NCI-H1694 (cell line): Measurements from ENCODE around the gene IGSF22.
A peak's percentile ranks its signal among the peaks of the same experiment; 100 is the strongest.

Source experiments
- DNase-seq: peaks from one replicate; lab custom pipeline; 2025; lab: John Stamatoyannopoulos, UW

IGSF22 gene

GRCh38 chr11:18713646-18714442 lies 12.1 kb downstream of the IGSF22 start:
- DNase-seq = no peak

GRCh38 chr11:18710545-18710944 lies 15.4 kb downstream of the IGSF22 start:
- DNase-seq = no peak

DNA sequence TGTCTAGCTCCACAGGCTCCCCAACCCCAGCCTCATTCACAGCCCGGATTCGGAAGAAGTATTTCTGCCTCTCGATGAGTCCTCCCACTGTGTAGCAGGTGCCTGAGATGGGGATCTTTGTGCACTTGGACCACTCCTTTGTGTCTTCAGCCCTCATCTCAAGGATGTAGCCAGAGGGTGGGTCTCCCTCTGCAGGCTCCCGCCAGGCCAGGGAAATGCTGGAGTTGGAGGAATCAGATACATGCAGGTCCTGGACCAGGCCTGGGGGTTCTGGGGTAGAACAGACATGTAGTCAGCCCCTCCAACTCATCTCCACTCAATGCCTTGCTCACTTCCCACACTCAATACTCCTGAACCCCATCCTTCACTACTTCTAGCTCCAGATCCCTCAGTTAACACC lies 16.6 kb downstream of the IGSF22 start:
- no peak for DNase-seq

DNA sequence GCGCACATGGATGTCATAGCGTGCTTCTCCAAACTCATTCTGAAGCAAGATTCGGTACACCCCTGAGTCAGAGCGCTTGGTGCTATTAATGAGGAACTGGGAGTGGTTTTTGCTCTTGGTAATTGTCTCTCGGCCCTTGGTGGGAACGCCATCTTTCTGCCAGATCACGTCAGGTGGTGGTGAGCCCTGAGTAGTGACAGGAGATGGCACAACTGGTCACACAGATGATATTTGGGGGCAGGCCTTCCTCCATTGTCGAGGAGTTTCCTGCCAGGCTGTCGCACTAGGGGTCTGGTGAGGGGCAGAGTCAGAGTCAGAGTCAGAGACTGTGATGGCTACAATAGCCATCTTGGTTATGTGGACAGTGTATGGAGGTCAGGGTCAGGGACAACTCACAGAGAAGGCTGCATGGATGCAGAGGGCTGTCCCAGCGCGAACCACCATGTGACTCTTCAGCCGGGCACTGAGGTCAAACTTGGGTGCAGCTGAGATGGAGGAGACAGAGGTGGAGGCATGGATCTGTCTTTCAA lies 18.1 kb downstream of the IGSF22 start:
- DNase-seq = no peak

DNA sequence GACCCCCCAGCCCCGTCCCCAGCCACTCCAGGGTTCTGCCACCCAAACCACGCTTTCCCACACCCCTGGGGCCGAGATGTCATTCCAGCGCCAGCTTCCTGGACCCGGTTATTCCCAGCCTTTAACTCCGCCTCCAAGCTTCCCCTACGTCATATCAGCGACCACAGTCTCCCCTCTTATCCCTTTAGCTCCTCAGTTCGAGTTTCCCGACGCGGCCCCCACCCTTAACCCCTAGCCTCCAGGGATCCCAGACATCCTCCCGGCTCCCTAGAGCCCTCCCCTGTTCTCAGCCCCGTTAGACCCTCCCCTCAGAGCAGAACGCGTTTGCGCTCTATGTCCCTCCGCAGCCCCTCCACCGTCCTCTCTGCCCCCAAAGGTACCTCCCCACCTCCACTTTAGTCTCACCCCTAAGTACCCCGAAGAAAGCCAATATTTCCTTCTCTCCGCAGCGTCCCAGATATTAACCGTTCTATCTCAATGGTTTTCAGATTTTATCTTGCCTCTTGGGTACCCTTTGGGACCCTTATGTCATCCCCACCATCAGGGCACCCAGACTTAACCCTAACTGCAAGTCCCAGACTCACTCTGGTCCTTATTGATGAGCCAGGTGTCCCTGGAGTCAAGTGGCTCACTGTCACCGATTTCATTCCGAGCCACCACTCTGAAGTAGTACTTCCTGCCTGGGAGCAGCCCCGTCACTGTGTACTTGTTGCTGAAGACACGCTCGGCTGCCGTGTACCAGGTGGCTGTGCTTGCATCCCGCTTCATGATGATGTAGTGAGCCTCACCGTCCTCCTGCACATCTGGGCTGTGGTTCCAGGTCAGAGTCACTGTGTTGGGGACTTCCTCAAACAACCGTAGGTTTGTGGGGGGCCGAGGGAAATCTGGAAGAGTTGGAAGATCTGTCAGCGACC lies 19.4 kb downstream of the IGSF22 start:
- DNase-seq = no peak

GRCh38 chr11:18705651-18706281 lies 20.2 kb downstream of the IGSF22 start:
- DNase-seq = no peak

- no peak for DNase-seq
Measured at GRCh38 chr11:18704698-18705097, 21.3 kb downstream of the IGSF22 start.

DNA sequence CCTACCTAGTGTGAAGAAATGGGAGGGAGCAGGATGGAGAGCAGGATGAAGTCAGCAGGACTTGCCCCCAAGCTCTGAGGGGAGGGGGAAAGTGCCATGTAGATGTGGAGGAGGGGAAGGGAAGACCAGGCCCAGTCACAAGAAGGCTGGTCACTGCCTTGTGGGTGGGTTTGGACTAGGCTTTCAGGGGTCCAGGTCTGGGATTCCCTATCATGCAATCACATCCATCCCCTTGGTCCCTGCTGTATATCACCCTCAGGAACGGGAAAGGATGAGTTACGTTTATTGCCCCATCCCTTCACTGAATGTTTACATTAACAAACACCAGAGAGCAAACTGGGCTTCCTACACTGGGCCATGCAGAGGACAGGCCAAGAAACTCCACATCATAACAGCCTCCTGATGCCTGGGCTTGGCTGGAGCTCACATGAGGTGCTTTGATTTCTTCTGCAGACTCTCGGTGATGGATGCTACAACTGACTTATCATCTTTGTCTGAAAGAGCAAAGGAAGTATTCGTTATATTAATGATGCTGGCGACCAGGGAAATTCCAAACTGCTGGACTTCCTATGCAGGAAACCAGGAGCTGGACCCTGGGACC lies 21.8 kb downstream of the IGSF22 start:
- DNase-seq = no peak

- DNase-seq = no peak
Measured at GRCh38 chr11:18703001-18703763, 22.8 kb downstream of the IGSF22 start.

GRCh38 chr11:18701614-18702216 lies 24.3 kb downstream of the IGSF22 start:
- DNase-seq = no peak

DNA sequence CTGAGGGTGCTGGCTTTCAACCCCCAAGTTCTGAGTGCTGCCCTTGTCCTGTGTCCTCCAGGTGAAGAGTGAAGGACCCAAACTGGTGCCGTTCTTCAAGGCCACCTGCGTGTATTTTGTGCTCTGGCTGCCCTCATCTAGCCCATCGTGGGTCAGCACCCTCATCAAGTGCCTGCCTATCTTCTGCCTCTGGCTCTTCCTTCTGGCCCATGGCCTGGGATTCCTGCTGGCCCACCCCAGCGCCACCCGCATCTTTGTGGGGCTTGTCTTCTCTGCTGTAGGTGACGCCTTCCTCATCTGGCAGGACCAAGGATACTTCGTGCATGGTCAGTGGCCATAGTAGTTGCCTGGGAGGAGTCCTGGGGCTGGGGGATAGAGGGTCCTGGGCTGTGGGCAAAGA lies 25.1 kb downstream of the IGSF22 start:
- DNase-seq = no peak

- no peak for DNase-seq
Measured at GRCh38 chr11:18700375-18700774, 25.6 kb downstream of the IGSF22 start.

DNA sequence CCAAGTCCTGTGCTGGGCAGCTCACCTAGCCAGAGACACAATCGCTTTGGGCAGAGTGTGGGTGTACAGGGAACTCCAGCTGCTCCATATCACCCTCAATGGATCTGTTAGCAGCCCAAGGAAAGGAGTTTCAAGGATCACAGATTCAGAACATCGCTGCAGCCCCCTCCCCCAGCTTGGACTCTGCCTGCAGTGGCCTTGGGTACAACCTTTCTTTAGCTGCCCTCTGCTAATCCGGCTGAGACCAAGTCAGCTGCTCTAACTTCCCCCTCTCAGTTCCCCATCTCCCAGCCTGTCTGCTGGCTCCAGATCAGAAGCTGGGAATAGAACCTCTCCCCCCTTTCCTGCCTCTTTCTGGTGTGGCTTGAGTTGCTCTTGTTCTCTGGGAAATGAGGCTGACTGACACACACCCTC lies 26.1 kb downstream of the IGSF22 start:
- DNase-seq = no peak

- DNase-seq = no peak
Measured at GRCh38 chr11:18699269-18699596, 26.8 kb downstream of the IGSF22 start.

DNA sequence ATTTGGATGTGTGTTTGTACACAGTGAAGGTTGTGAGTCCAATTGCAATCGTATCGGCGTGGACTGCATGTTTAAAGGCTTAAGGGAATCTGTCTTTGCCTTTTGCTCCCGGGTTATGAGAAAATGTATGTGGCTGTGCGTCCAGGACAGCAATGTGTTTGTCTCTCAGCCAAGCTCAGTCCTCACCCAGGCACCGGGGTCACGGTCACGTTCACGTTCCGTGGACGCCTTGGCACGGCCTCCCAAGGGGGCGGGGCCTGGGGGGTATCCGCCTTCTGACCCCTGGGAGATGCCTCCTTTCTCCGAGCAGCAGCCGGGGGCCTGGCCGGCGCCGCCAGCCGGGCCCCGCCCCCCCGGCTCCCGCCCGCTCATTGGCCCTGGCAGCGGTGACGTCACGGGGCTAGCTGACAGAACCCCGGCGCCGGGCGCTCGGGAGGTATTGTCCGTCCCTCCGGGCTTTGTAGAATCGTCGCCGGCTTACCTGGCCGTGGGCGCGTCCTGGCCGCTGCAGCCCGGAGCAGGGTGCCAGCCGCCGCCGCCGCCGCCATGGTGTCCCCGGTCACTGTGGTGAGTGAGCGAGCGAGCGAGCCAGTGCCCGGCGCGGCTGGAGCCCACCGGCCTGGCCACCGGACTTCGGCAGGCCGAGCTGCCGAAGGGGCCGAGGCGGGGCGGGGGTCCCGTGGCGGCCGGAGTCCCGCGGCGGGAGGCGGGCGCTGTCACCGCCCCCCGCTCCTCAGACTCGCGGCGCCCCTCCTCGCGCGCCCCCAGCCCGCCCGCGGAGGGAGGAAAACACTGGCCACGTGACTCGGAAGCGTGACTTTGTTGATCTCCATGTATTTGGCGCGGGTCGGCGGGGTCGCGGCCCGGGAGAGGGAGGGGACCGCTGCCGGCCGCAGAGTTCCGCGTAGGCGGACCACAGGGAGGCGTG lies 27.4 kb downstream of the IGSF22 start, which contains the start of gene TMEM86A:
Gene TMEM86A (plus strand): TSS at position 439 of the 928 bp plus-strand sequence. CDS start 108 bp downstream, at position 547.
- DNase-seq = peak; percentile 29

DNA sequence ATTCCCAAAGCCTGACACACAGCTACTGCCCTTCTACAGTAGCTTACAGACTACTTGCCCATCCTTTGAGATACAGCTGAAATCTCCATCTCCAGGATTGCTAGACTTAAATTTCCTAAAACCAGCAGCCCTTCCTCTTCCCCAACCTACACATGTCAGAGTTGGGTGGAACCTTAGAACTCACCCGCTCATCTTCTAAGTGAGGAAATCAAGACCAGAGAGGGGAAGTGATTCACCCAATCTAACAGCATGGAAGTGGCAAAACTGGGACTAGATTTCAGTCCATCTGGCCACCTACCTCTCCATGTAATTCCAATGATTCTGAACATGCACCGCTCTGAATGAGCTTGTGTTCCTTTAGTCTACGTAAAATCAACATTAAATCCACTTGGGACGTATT lies 28.4 kb downstream of the IGSF22 start:
- DNase-seq = no peak

GRCh38 chr11:18696638-18697225 lies 29.3 kb downstream of the IGSF22 start:
- DNase-seq = no peak

DNA sequence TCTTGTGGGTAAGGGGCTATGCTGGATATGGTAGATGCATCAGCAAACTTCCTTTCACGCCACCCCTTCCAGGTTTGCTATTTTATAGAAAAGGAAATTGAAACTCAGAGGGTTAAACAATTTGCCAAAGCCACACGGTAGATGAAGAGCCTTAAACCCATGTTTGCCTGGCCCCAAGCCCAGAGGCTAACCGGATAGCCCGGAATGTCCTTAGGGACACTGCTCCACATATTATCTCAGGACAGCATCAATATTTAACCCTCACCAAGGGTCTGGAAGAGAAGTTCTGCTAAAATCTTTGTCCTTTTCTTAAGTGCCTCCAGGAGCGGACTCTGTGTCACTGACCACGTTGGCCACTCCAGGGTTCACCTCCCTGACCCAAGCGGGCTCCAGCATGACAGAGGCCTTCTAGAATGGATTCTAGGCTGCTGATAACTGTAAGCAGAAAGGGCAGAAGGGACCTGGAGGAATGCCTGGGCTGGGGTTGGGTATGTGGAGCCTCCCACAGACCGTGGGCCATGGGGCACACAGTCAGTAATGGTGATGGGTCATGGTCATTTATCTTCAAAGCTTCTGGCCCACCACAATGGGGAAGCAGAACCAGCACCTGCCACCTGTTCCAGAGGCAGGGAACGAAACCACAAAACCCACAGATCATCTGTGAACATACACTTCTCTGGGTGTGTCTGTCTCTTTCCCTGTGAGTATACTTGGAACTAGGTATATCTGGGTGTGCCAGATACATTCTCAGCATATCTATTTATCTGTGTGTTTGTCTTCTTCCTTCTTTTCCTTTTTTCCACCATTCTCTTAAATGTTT lies 32.8 kb downstream of the IGSF22 start:
- no peak for DNase-seq
